DND-41 (cell line): Measurements from ENCODE around the gene RHOT2.

Experiments used
- CTCF ChIP-seq: IDR thresholded peaks from 2 replicates; pipeline ENCODE4 v1.5.1; 2012; ENCODE audit warnings: borderline replicate concordance, low read length, moderate library complexity, mild to moderate bottlenecking; ENCODE audit not compliant: poor library complexity, severe bottlenecking; ENCODE audit errors: extremely low read depth
- EZH2 ChIP-seq: IDR thresholded peaks from 3 replicates; pipeline ENCODE4 v1.6.1; 2012; ENCODE audit warnings: borderline replicate concordance, low read depth, mild to moderate bottlenecking, moderate library complexity, low read length, inconsistent platforms; ENCODE audit not compliant: severe bottlenecking

GRCh38 chr16:686459-687260 lies 18.7 kb downstream of the RHOT2 start:
- TF ChIP-seq EZH2 (no peak), CTCF (no peak)
